ENCODE measurements around the gene NEDD9.

Gene NEDD9

GRCh38 chr6:11260249-11261038 lies 28.0 kb upstream of the NEDD9 start:
- DNase-seq = no peak

DNA sequence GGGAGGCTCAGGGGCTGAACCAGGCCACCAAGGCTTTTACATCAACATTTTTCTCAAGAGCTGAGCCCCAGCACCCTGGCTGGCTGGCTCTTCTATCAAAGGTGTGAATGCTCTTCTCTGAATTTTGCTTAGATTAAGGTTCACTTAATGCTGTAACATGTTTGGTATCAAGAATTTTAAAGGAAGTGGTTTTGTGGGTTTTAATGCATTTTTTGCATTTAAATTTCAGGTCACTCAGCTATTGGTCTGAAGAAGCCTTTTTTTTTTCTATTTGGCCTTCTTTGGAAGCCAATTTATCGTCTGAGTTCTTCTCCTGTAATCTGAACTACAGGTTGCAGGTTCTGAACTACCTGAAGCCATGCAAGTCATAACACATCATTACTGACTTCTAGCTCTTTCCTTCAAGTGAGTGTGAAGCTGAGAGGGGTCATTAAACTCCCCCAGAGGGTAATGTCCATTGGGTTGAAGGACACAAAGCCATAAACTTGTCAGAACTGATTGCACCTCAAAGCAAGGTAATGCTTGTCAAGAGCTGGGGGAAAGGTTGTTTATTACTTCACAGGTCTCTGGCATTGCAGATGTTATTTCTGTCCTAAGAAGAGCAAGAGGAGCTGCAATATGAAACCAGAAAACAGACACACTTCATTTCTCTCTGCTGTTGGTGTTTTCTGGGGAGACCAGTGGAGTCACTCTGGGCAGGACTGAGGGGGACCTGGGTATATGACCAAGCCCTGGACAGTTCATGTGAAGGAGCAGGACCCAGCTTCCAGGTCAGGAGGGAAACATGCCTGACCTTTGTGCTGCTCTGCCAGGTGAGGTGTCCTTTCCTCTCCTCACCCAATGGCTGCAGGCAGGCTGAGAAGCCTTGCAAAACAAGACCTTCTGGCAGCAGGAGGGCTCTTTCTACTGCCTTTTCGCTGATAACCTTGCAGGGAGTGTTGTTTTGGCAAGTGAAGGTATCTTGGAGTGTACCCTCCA lies 26.1 kb upstream of the NEDD9 start:
- no peak for DNase-seq

DNA sequence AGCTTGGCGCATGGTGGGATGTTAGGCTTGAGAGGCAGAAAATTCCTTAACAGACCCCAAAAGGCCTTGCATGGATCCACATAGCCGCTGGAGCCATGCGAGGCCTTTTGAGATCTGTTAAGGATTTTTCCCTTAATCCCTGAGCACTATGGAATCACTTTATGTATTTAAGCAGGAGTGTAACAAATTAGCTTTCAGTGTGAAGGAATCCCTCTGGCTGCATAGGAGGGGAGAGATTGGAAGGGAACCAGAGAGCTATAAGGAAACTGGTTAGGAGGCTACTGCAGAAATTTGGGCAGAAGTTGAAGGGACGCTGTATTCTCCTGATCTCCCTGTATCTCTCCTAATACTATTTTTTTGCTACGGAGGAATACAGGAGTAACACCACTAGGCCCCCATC lies 23.1 kb upstream of the NEDD9 start:
- DNase-seq = no peak

GRCh38 chr6:11253594-11253993 lies 21.1 kb upstream of the NEDD9 start:
- DNase-seq = no peak

DNA sequence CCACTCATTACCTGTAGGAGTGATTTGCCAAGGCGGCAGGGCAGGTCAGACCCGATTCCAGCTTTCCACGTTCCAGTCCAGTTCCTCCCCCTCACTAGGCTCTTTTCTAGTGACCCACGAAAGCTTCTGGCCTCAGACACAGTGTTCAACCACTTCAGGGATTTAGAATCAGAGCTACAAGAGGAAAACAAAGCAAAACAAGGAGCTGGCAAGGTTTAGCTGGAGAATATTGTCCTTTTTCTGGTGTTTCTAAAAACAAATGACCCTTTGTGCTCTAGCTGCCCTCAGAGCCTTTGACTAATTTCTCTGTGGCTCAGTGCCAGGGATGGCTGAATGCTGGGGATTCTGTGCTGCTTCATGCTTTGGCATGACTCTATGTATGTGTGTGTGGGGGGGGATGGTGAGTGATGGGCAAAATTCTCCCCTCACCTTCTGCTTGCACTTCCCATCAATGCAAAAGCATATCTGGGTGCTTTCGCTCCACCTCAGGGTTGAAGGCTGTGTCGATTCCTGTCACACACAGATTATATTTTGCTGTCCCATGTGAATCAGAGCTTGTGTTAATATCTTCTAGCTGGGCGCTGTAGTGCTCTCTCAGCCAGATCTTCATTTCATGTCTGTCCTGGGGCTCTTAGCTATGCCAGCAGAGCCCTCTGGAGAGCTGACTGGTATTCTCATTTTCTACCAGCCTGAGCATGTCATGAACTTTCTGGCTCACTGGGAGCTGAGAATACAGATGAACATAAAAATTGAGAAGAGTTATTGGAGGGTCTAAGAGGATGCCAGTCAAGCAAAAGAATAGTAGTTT lies 19.3 kb upstream of the NEDD9 start:
- DNase-seq = no peak

- DNase-seq = no peak
Observed at GRCh38 chr6:11250108-11250507, 17.6 kb upstream of the NEDD9 start.

- DNase-seq = peak; percentile 5
Observed at GRCh38 chr6:11248974-11249761, 16.7 kb upstream of the NEDD9 start.

DNA sequence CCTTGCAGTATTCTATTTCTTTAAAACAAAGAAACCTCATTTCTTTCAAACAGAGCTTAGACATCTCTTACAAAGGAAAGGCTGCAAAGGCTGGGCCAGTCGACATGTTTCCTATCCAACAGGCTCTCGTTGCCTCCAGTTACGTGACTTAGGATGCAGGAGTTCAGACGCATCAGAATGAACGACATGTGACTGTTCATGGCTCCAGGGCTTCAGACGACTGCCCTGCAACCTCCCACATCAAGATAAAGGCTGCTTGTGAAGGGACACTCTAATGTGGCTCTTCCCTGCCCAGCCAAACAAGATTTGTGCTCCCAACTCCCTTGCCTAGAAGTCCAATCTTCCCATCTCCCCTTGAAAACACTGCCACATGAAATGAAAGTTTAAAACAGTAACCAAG lies 14.3 kb upstream of the NEDD9 start:
- no peak for DNase-seq

DNA sequence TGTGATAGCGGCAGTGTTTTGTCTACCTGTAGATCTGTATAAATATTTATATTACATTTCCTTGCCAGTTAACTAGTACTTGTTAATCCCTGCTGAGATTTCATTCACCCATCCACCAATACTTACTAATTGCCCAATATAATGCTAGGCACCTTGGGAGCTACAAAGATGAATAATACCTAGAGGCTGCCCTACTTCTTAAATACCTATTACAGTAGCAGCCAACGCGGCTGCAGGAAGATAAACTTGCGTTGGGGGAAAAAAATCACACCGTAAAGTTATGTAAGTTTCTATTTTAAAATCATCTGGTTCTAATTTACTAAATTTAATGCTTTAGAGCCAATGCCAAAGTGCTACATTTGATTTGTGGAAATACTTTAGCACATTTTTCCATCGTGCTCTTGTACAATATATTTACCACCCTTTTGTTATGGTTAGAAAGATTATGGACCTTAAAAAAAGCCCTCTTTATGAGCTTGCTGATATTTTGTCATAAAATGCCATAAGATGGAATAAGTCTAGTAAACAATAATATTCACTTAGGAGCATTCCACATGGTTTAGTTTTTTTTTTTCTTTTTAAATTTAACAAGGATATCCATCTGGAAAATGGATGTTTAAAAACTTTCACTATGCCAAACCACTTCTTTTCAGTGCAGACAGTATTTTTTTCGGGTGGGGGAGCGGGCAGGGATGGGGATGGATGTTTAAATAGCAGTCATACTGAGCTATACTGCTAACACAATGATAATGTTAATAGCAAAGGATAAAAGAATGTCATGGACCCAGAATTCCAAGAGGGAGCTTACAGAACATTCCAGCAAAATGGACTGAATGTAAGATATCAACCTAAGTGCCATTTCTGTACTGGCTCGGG lies 13.2 kb upstream of the NEDD9 start:
- no peak for DNase-seq

- DNase-seq = no peak
Observed at GRCh38 chr6:11244387-11245126, 12.1 kb upstream of the NEDD9 start.

DNA sequence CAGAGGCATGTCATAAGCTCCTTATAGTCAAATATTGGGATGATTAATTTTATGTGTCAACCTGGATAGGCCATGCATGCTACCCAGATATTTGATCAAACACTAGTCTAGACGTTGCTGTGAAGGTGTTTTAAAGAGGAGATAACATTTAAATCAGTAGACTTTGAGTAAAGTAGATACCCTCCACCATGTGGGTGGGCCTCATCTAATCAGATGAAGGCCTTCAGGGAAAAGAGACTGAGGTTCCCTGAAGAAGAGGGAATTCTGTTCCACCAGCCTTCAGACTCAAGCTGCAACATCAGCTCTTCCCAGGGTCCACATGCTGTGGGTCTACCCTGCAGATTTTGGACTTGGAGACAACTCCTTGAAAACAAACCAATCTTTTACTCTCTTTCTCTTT lies 11.4 kb upstream of the NEDD9 start:
- no peak for DNase-seq

GRCh38 chr6:11242711-11243110 lies 10.2 kb upstream of the NEDD9 start:
- no peak for DNase-seq

DNA sequence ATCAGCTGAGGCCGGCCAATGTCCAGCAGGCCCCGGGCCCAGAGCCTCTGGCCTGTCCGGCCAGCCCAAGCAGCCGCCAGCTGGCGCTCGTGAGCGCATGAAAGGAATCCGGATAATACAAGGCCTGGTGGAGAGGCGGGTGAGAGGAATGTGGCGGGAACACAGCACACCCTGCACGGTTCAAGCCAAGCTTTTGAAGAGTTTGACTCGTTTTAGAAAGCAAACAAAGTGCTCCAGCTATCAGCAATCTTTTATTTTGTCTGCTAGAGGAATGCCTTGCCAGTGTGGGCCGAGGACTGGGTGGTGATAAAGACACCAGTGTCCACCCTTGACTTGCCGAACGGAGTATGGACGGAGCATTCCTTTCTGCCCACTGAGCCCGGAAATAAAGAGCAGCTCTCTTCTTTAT lies 9.3 kb upstream of the NEDD9 start:
- no peak for DNase-seq

DNA sequence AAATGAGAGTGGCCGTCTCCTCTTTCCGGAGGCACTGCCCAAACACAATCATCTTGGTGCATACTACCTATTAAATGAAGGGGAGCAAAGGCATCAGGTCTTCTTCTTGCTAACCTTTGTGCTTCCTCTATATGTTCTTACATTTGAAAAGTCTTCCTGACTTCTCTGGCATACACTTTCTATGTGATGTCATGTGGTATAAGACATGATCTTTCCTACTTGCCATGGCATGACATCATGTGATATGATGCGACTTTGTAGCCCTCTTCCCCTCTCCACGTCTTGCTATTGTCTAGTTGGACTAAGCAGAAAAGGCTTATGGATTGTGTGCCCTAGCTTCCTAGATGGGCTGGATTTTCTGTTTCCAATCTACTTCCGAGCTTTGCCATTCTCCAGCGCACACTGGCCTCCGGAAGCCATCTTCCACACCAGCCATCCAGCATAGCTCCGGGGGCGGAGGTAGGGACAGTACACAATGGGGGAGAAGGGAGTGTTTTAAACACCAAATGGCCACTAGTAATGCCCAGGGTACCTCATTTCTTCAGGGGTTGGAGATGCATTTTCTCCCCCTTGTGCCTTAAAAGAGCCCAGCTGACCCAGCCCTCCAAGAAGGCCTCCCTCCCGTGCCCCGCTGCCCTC lies 8.8 kb upstream of the NEDD9 start:
- no peak for DNase-seq

- DNase-seq = no peak
Observed at GRCh38 chr6:11237956-11238355, 5.5 kb upstream of the NEDD9 start.

- no peak for DNase-seq
Observed at GRCh38 chr6:11237428-11237827, 5.0 kb upstream of the NEDD9 start.

DNA sequence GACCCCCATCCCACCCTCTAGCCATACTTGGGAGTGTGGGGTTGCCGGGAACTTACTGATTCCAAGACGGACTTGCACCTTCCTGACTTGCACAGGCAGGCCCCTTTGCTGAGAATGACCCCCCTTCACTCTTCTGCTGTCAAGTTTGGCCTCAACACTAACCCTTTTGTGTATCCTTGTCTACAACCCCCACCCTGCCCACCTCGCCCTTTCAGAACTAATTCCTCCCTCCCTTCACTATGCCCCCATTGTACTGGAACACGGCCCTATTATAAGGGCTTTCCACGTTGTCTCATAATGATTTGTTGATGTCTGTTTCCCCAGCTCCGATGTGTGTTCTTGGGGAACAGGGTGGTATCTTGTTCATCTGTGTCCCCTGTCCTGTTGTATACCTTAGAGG lies 4.4 kb upstream of the NEDD9 start:
- DNase-seq = no peak

- DNase-seq = no peak
Observed at GRCh38 chr6:11236076-11236750, 3.7 kb upstream of the NEDD9 start.

DNA sequence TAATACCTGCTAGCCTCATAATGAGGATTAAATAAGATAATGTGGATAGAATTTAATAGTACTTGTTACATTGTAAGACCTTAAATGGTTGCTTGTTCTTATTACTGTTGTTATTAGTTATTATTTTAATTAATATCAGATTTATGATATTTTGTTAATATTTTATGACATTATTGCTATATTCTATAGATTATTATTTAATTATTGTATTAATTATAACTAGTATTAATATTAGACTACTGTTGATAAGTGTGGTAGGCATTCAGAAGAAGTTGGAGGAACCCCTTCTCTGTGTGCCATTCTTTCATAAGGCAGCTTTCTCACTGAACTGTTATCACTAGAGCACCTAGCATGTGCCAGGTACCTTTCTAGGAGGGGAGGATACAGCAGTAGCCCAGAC lies 2.6 kb upstream of the NEDD9 start:
- DNase-seq = no peak

Measured in NCI-H82 (cell line).